Pons (tissue), 1 donor: ENCODE measurements around the gene NCS1.

Source experiments
- DNase-seq: peaks from one replicate; pipeline ENCODE4 v3.0.0-alpha.2; 2016; ENCODE audit warnings: low spot score

The NCS1 gene

GRCh38 chr9:130172161-130172857 lies at the start of gene NCS1:
Gene NCS1, plus strand, starts transcription at chr9:130172404. Its CDS starts 260 bp downstream, at chr9:130172664.
- DNase-seq, result peak; percentile 30

GRCh38 chr9:130122456-130122855 lies 49.7 kb upstream of the NCS1 start:
- DNase-seq, result no peak

- DNase-seq, result no peak
Measured at GRCh38 chr9:130124085-130124860, 47.9 kb upstream of the NCS1 start.

GRCh38 chr9:130126721-130127433 lies 45.3 kb upstream of the NCS1 start:
- DNase-seq, result no peak

GRCh38 chr9:130128251-130128650 lies 44.0 kb upstream of the NCS1 start:
- DNase-seq, result peak; percentile 46

- peak; percentile 79 for DNase-seq
Measured at GRCh38 chr9:130128733-130129431, 43.3 kb upstream of the NCS1 start.

GRCh38 chr9:130129432-130130061 lies 42.7 kb upstream of the NCS1 start:
- no peak for DNase-seq

- no peak for DNase-seq
Measured at GRCh38 chr9:130132746-130133145, 39.5 kb upstream of the NCS1 start.

- DNase-seq, result no peak
Measured at GRCh38 chr9:130137081-130137640, 35.0 kb upstream of the NCS1 start.

GRCh38 chr9:130137641-130138081 lies 34.5 kb upstream of the NCS1 start:
- DNase-seq, result no peak

GRCh38 chr9:130138171-130138653 lies 34.0 kb upstream of the NCS1 start:
- no peak for DNase-seq

- peak; percentile 60 for DNase-seq
Measured at GRCh38 chr9:130138791-130139190, 33.4 kb upstream of the NCS1 start.

- no peak for DNase-seq
Measured at GRCh38 chr9:130139251-130139650, 33.0 kb upstream of the NCS1 start.

GRCh38 chr9:130140706-130141105 lies 31.5 kb upstream of the NCS1 start:
- DNase-seq, result no peak

- DNase-seq, result no peak
Measured at GRCh38 chr9:130142056-130142455, 30.1 kb upstream of the NCS1 start.

GRCh38 chr9:130142641-130143040 lies 29.6 kb upstream of the NCS1 start:
- no peak for DNase-seq

- no peak for DNase-seq
Measured at GRCh38 chr9:130143279-130143893, 28.8 kb upstream of the NCS1 start.

GRCh38 chr9:130143958-130144366 lies 28.2 kb upstream of the NCS1 start:
- no peak for DNase-seq

GRCh38 chr9:130144703-130145102 lies 27.5 kb upstream of the NCS1 start:
- DNase-seq, result no peak

GRCh38 chr9:130145658-130146057 lies 26.5 kb upstream of the NCS1 start:
- DNase-seq, result no peak

- no peak for DNase-seq
Measured at GRCh38 chr9:130147198-130147597, 25.0 kb upstream of the NCS1 start.
